HepG2 (cell line): ENCODE results near the gene TRIM28. TPM values are rescaled to one million over a fixed set of nuclear protein-coding genes. Genes with fewer than 3 reads are reported as not detected.

ENCODE experiments used
- ATAC-seq: fragments of 200-7000 bp; cut with Tn5 transposase; 3 replicates; pipeline ENCODE4 v1.9.1; 2020; ENCODE audit warnings: mild to moderate bottlenecking, moderate library complexity
- BruUV-seq: library from RNA; stranded (reverse); fragments of 400-500 nt; replicated peaks from 2 replicates; lab custom pipeline; 2021; lab: Mats Ljungman, UMichigan
- CTCF ChIA-PET: fragments of 300-600 bp; formaldehyde crosslinking; extraction: SDS; loops from one replicate; lab custom pipeline; 2021; ENCODE audit warnings: low total read pairs, inconsistent platforms, low intra/inter-chr PET ratio; lab: Yijun Ruan, JAX
- POLR2A ChIA-PET: fragments of 350-600 bp; sonication (Branson Sonifier 250); formaldehyde crosslinking; loops from one replicate; lab custom pipeline; 2020; ENCODE audit warnings: antibody characterized with exemption, inconsistent platforms; lab: Yijun Ruan, JAX
- DNase-seq: peaks from one replicate; pipeline ENCODE4 v3.0.0-alpha.2; 2015; ENCODE audit warnings: low spot score
- FAIRE-seq: peaks from 3 replicates; lab custom pipeline; 2011; peaks lifted over from hg19 to GRCh38; lab: Jason Lieb, UNC
- H2AFZ ChIP-seq: one replicate; pipeline ENCODE4 v1.6.1; 2011; ENCODE audit warnings: low read length, inconsistent platforms
- H3K27ac ChIP-seq: fragments of 300-600 bp; 3 replicates; pipeline ENCODE4 v1.8.0; 2011; ENCODE audit warnings: mixed run types, mild to moderate bottlenecking, mixed read lengths, low read length, inconsistent platforms; ENCODE audit not compliant: insufficient read depth; ENCODE audit errors: extremely low read length
- H3K27me3 ChIP-seq, 2 experiments: fragments of 200-600 bp in 1 of 2; 2 replicates in 1 of 2; 3 replicates in 1 of 2; pipeline versions ENCODE4 v1.6.0 to v1.8.0; 2011; ENCODE audit warnings: low read length in 2 of 2, mild to moderate bottlenecking in 2 of 2, moderate library complexity in 2 of 2, inconsistent platforms in 1 of 2; ENCODE audit not compliant: insufficient read depth in 2 of 2, control insufficient read depth in 1 of 2
- H3K36me3 ChIP-seq, 2 experiments: fragments of 200-600 bp in 1 of 2; replicated peaks in 1 of 2; 2 replicates in 1 of 2; 3 replicates in 1 of 2; pipeline versions ENCODE4 v1.5.1 to v1.8.0; 2011; ENCODE audit warnings: low read length in 2 of 2, inconsistent platforms in 1 of 2; ENCODE audit not compliant: insufficient read depth in 2 of 2, control insufficient read depth in 1 of 2
- H3K4me1 ChIP-seq: 2 replicates; pipeline ENCODE4 v1.5.1; 2012; ENCODE audit warnings: low read length, inconsistent platforms; ENCODE audit not compliant: insufficient read depth
- H3K4me2 ChIP-seq: 2 replicates; pipeline ENCODE4 v1.6.0; 2011; ENCODE audit warnings: low read depth, low read length, inconsistent platforms
- H3K4me3 ChIP-seq, 3 experiments: fragments of 200-600 bp in 1 of 3; sonication (generic), shearing (Covaris generic) in 1 of 3; replicated peaks in 1 of 3; 2 replicates each; pipeline ENCODE4 v1.5.1; 2011 to 2016; ENCODE audit warnings: low read length in 3 of 3, inconsistent platforms in 2 of 3, low read depth in 2 of 3, mild to moderate bottlenecking in 2 of 3, control low read depth in 1 of 3, mixed read lengths in 1 of 3; ENCODE audit not compliant: insufficient read depth in 1 of 3
- H3K79me2 ChIP-seq: one replicate; pipeline ENCODE4 v1.6.1; 2011; ENCODE audit warnings: low read length, inconsistent platforms; ENCODE audit not compliant: insufficient read depth
- H3K9ac ChIP-seq: 2 replicates; pipeline ENCODE4 v1.6.0; 2011; ENCODE audit warnings: mild to moderate bottlenecking, low read depth, low read length, inconsistent platforms; ENCODE audit not compliant: insufficient read depth
- H3K9me3 ChIP-seq: 2 replicates; pipeline ENCODE4 v1.5.1; 2012; ENCODE audit warnings: mild to moderate bottlenecking, low read length
- H4K20me1 ChIP-seq: 2 replicates; pipeline ENCODE4 v1.6.0; 2011; ENCODE audit warnings: inconsistent platforms, mild to moderate bottlenecking, low read length, moderate library complexity; ENCODE audit not compliant: insufficient read depth
- CAMTA2 ChIP-seq: sonication (generic); formaldehyde crosslinking; IDR thresholded peaks from 2 replicates; pipeline ENCODE4 v1.4.0; 2020; ENCODE audit warnings: mild to moderate bottlenecking, missing genetic modification reagents, borderline replicate concordance
- CHD2 ChIP-seq: IDR thresholded peaks from 2 replicates; pipeline ENCODE4 v1.6.1; 2011; ENCODE audit warnings: low read depth, low read length, improper control_type of control experiment
- DNMT1 ChIP-seq: sonication (generic); formaldehyde crosslinking; IDR thresholded peaks from 2 replicates; pipeline ENCODE4 v1.5.1; 2020; ENCODE audit warnings: mild to moderate bottlenecking, missing genetic modification reagents
- EP300 ChIP-seq, 3 experiments: sonication (generic) in 1 of 3; formaldehyde crosslinking in 1 of 3; IDR thresholded peaks; 2 replicates each; pipeline versions ENCODE4 v1.5.1 to v1.6.1; 2011 to 2020; ENCODE audit warnings: low read depth in 2 of 3, low read length in 2 of 3, borderline replicate concordance in 1 of 3, improper control_type of control experiment in 1 of 3, mild to moderate bottlenecking in 1 of 3, missing genetic modification reagents in 1 of 3, moderate library complexity in 1 of 3
- ETS1 ChIP-seq: sonication (generic); formaldehyde crosslinking; IDR thresholded peaks from 2 replicates; pipeline ENCODE4 v1.4.0; 2020; ENCODE audit warnings: missing genetic modification reagents
- FOXC1 ChIP-seq: sonication (generic); formaldehyde crosslinking; IDR thresholded peaks from 2 replicates; pipeline ENCODE4 v1.8.0; 2022; ENCODE audit warnings: mild to moderate bottlenecking, missing genetic modification reagents, borderline replicate concordance
- NR2F2 ChIP-seq: IDR thresholded peaks from 2 replicates; pipeline ENCODE4 v1.6.1; 2012; ENCODE audit warnings: low read depth, inconsistent platforms, borderline replicate concordance
- SRF ChIP-seq: IDR thresholded peaks from 2 replicates; pipeline ENCODE4 v1.6.1; 2011; ENCODE audit warnings: mild to moderate bottlenecking, low read depth, low read length, moderate library complexity
- STAT6 ChIP-seq: sonication (generic); formaldehyde crosslinking; IDR thresholded peaks from 2 replicates; pipeline ENCODE4 v1.4.0; 2020; ENCODE audit warnings: missing genetic modification reagents, mild to moderate bottlenecking, borderline replicate concordance
- ZKSCAN5 ChIP-seq: sonication (generic); formaldehyde crosslinking; IDR thresholded peaks from 2 replicates; pipeline ENCODE4 v1.5.1; 2020; ENCODE audit warnings: mild to moderate bottlenecking, missing genetic modification reagents
- ZNF317 ChIP-seq: sonication (generic); formaldehyde crosslinking; IDR thresholded peaks from 2 replicates; pipeline ENCODE4 v1.5.0; 2020; ENCODE audit warnings: mild to moderate bottlenecking, missing genetic modification reagents
- ZNF639 ChIP-seq: conservative IDR thresholded peaks from 2 replicates; pipeline ENCODE4 v1.6.1; 2018; ENCODE audit warnings: missing genetic modification reagents
- ZSCAN20 ChIP-seq: sonication (generic); formaldehyde crosslinking; IDR thresholded peaks from 2 replicates; pipeline ENCODE4 v1.4.0; 2020; ENCODE audit warnings: missing genetic modification reagents, mild to moderate bottlenecking, borderline replicate concordance
- WGBS: methylation state at CpG from one replicate; pipeline ENCODE4 v1.1.6; 2017; ENCODE audit warnings: low lambda C conversion rate; 5-methylcytosine and 5-hydroxymethylcytosine counted together
- in situ Hi-C: cut with HindIII; loops from 2 replicates; pipeline ENCODE4 v1.10.0; 2017; ENCODE audit warnings: low pct_unique_long_range_greater_than_20kb; ENCODE audit not compliant: extremely low pct_ligation_motif_present
- intact Hi-C: fragments of 100-400 bp; cut with micrococcal nuclease; formaldehyde crosslinking; loops from one replicate; pipeline ENCODE4 v1.10.0; 2022; ENCODE audit not compliant: unreplicated experiment
- polyA plus RNA-seq, 8 experiments: library from polyadenylated mRNA; depleted of rRNA in 3 of 8; stranded (reverse) in 7 of 8; unstranded in 1 of 8; fragments of >200 nt; fragmentation: Illumina TruSeq in 4 of 8; extraction: Trizol in 4 of 8; gene quantifications; 2 replicates each; pipeline versions ENCODE4 v1.2.1 to v1.2.3, GENCODE V29; 2011 to 2016; ENCODE audit warnings: low read depth in 4 of 8, missing spikeins in 1 of 8, mixed read lengths in 1 of 8; ENCODE audit not compliant: insufficient read depth in 1 of 8
- total RNA-seq, 5 experiments: library from RNA; depleted of rRNA; stranded (reverse); fragments of >200 nt; fragmentation: Illumina TruSeq; extraction: Trizol; gene quantifications; 2 replicates each; pipeline ENCODE4 v1.2.3, GENCODE V29; 2016; ENCODE audit warnings: low read depth in 1 of 5
- TF ChIP-seq, protein P1 (sequence below): sonication (generic); formaldehyde crosslinking; IDR thresholded peaks from 2 replicates; pipeline ENCODE4 v1.5.1; 2020; ENCODE audit warnings: mild to moderate bottlenecking, missing genetic modification reagents, moderate library complexity
- TF ChIP-seq, protein P2 (sequence below): sonication (generic); formaldehyde crosslinking; IDR thresholded peaks from 2 replicates; pipeline ENCODE4 v1.4.0; 2020; ENCODE audit warnings: missing genetic modification reagents

TRIM28 gene
- total and polyA plus RNA-seq, 2 of the 13 experiments (the other 11 are each of a cell fraction or from before 2014, with no cell fraction given) = 361 to 439 TPM

- no peak for TF ChIP-seq STAT6 (CRISPR knock-in tag)
- no peak for TF ChIP-seq FOXC1
- TF ChIP-seq EP300 (IDR thresholded peaks at IDR 0.05; ENCODE audit: low read depth in 2 of 2, low read length in 2 of 2) = no peak
- TF ChIP-seq EP300 (CRISPR knock-in tag; IDR thresholded peaks at IDR 0.05; ENCODE audit: borderline replicate concordance) = no peak
Measured at GRCh38 chr19:58531034-58531840, 12.6 kb upstream of the TRIM28 start (continued).

- no peaks in the 10 kb centered on the region for H3K36me3 ChIP-seq
- CTCF ChIA-PET = no interaction called here
- H3K4me3 ChIP-seq = no peak overlapping the region
- H3K4me1 ChIP-seq = peaks cover 32% of the 10 kb centered on the region
- ATAC-seq (no peak), DNase-seq (no peak), FAIRE-seq (no peak)
- H3K27me3 ChIP-seq = no peaks in the 10 kb centered on the region
- intact Hi-C loops (no loop called here), in situ Hi-C loops (no loop called here)
- no peak overlapping the region for H2AFZ ChIP-seq
- H3K9me3 ChIP-seq = no peaks in the 10 kb centered on the region
- no peak overlapping the region for H3K27ac ChIP-seq
- no TSS peak for BruUV-seq
- no peaks in the 10 kb centered on the region for H3K79me2 ChIP-seq
- no peak overlapping the region for H3K9ac ChIP-seq
- TF ChIP-seq, protein P1, sequence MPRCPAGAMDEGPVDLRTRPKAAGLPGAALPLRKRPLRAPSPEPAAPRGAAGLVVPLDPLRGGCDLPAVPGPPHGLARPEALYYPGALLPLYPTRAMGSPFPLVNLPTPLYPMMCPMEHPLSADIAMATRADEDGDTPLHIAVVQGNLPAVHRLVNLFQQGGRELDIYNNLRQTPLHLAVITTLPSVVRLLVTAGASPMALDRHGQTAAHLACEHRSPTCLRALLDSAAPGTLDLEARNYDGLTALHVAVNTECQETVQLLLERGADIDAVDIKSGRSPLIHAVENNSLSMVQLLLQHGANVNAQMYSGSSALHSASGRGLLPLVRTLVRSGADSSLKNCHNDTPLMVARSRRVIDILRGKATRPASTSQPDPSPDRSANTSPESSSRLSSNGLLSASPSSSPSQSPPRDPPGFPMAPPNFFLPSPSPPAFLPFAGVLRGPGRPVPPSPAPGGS = no peak
- TF ChIP-seq CAMTA2 (CRISPR knock-in tag) (no peak), DNMT1 (CRISPR knock-in tag) (no peak), SRF (no peak), ZSCAN20 (no peak), ZNF317 (CRISPR knock-in tag) (no peak), CHD2 (no peak), ZNF639 (CRISPR knock-in tag) (no peak), NR2F2 (no peak), ETS1 (CRISPR knock-in tag) (no peak), ZKSCAN5 (no peak)
- TF ChIP-seq, protein P2, sequence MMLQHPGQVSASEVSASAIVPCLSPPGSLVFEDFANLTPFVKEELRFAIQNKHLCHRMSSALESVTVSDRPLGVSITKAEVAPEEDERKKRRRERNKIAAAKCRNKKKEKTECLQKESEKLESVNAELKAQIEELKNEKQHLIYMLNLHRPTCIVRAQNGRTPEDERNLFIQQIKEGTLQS = no peak
- POLR2A ChIA-PET = interaction anchor here (1.7 to 3.1 kb wide), 2 partner anchors 8 to 16 kb away, joined by 3 to 15 read pairs; partner anchors contain the start of genes TRIM28 and ZBTB45
- WGBS = 88% methylated on average over 3 of the region's 3 CpGs
- H4K20me1 ChIP-seq = no peaks in the 10 kb centered on the region
- H3K4me2 ChIP-seq = no peak overlapping the region
Measured at GRCh38 chr19:58535857-58536256, 8.0 kb upstream of the TRIM28 start.
